ENCODE data around the gene PAPOLG.

GRCh38 chr2:60839126-60839813, 83.2 kb downstream of the PAPOLG start:
- TF ChIP-seq, protein P1, sequence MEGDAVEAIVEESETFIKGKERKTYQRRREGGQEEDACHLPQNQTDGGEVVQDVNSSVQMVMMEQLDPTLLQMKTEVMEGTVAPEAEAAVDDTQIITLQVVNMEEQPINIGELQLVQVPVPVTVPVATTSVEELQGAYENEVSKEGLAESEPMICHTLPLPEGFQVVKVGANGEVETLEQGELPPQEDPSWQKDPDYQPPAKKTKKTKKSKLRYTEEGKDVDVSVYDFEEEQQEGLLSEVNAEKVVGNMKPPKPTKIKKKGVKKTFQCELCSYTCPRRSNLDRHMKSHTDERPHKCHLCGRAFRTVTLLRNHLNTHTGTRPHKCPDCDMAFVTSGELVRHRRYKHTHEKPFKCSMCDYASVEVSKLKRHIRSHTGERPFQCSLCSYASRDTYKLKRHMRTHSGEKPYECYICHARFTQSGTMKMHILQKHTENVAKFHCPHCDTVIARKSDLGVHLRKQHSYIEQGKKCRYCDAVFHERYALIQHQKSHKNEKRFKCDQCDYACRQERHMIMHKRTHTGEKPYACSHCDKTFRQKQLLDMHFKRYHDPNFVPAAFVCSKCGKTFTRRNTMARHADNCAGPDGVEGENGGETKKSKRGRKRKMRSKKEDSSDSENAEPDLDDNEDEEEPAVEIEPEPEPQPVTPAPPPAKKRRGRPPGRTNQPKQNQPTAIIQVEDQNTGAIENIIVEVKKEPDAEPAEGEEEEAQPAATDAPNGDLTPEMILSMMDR (IDR thresholded peaks at IDR 0.05; ENCODE audit: insufficient read depth, low read length, poor library complexity, severe bottlenecking): peak; percentile 63
- TF ChIP-seq EZH2phosphoT487 (conservative IDR thresholded peaks at IDR 0.05; ENCODE audit: low read length): no peak

Data from SU-DHL-6 (cell line).